ENCODE results near the gene E4F1. TPM values are rescaled to one million over a fixed set of nuclear protein-coding genes. Genes with fewer than 3 reads are reported as not detected.

E4F1 gene
- total RNA-seq, 2 donors from 2014 or later: 24.5 to 29.6 TPM

GRCh38 chr16:2194166-2194834 lies 29.1 kb upstream of the E4F1 start:
- no peaks in the 10 kb centered on the region for H3K36me3 Mint-ChIP-seq (ENCODE audit: low read depth)
- no peak overlapping the region for H3K4me3 Mint-ChIP-seq
- 77 to 85% methylated on average over 5 to 16 of the region's 16 CpGs for WGBS, 2 experiments (ENCODE audit: insufficient coverage in 1 of 2, insufficient read length in 1 of 2)
- no peaks in the 10 kb centered on the region for H3K9me3 Mint-ChIP-seq
- peaks cover 31% of the 10 kb centered on the region for H3K27me3 Mint-ChIP-seq (ENCODE audit: insufficient read depth)
- H3K9me3 ChIP-seq (ENCODE audit: control insufficient read depth, low read length): no peaks in the 10 kb centered on the region
- H3K4me1 ChIP-seq (ENCODE audit: control insufficient read depth, insufficient read depth, low read length): peaks cover 7% of the 10 kb centered on the region
- no peak for DNase-seq
- no peak overlapping the region for H3K27ac Mint-ChIP-seq
- no peak overlapping the region for H3K9ac ChIP-seq (ENCODE audit: extremely low read depth, low read length, poor library complexity, severe bottlenecking)
- H3K27ac ChIP-seq (ENCODE audit: low read depth, low read length): no peak overlapping the region
- no peak overlapping the region for H3K4me3 ChIP-seq (ENCODE audit: low read length)
- H3K4me1 Mint-ChIP-seq: no peaks in the 10 kb centered on the region
- H3K27me3 ChIP-seq (ENCODE audit: control insufficient read depth, insufficient read depth, low read length, poor library complexity, severe bottlenecking): peaks cover 35% of the 10 kb centered on the region
- H3K36me3 ChIP-seq (ENCODE audit: control insufficient read depth, insufficient read depth, low read length): no peaks in the 10 kb centered on the region
- TF ChIP-seq, protein P1, sequence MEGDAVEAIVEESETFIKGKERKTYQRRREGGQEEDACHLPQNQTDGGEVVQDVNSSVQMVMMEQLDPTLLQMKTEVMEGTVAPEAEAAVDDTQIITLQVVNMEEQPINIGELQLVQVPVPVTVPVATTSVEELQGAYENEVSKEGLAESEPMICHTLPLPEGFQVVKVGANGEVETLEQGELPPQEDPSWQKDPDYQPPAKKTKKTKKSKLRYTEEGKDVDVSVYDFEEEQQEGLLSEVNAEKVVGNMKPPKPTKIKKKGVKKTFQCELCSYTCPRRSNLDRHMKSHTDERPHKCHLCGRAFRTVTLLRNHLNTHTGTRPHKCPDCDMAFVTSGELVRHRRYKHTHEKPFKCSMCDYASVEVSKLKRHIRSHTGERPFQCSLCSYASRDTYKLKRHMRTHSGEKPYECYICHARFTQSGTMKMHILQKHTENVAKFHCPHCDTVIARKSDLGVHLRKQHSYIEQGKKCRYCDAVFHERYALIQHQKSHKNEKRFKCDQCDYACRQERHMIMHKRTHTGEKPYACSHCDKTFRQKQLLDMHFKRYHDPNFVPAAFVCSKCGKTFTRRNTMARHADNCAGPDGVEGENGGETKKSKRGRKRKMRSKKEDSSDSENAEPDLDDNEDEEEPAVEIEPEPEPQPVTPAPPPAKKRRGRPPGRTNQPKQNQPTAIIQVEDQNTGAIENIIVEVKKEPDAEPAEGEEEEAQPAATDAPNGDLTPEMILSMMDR (conservative IDR thresholded peaks at IDR 0.05): no peak

GRCh38 chr16:2194852-2195321 lies 28.5 kb upstream of the E4F1 start:
- H3K36me3 Mint-ChIP-seq (ENCODE audit: low read depth): no peaks in the 10 kb centered on the region
- no peaks in the 10 kb centered on the region for H3K4me1 Mint-ChIP-seq
- Histone ChIP-seq H3K9ac (ENCODE audit: extremely low read depth, low read length, poor library complexity, severe bottlenecking) (no peak overlapping the region), H3K27me3 (ENCODE audit: control insufficient read depth, insufficient read depth, low read length, poor library complexity, severe bottlenecking) (peaks cover 38% of the 10 kb centered on the region), H3K36me3 (ENCODE audit: control insufficient read depth, insufficient read depth, low read length) (no peaks in the 10 kb centered on the region), H3K9me3 (ENCODE audit: control insufficient read depth, low read length) (no peaks in the 10 kb centered on the region), H3K4me1 (ENCODE audit: control insufficient read depth, insufficient read depth, low read length) (peaks cover 7% of the 10 kb centered on the region), H3K27ac (ENCODE audit: low read depth, low read length) (no peak overlapping the region), H3K4me3 (ENCODE audit: low read length) (peak overlapping the region; percentile 66)
- peak overlapping the region; percentile 49 for H3K4me3 Mint-ChIP-seq
- WGBS, 2 experiments (ENCODE audit: insufficient coverage in 1 of 2, insufficient read length in 1 of 2): 19 to 20% methylated on average over 6 to 10 of the region's 10 CpGs
- DNase-seq: peak; percentile 90
- H3K27me3 Mint-ChIP-seq (ENCODE audit: insufficient read depth): peaks cover 37% of the 10 kb centered on the region
- TF ChIP-seq, protein P1 (conservative IDR thresholded peaks at IDR 0.05): peak; percentile 84
- H3K27ac Mint-ChIP-seq: peak overlapping the region; percentile 17
- H3K9me3 Mint-ChIP-seq: no peaks in the 10 kb centered on the region

GRCh38 chr16:2195322-2196161 lies 27.8 kb upstream of the E4F1 start:
- TF ChIP-seq, protein P1 (conservative IDR thresholded peaks at IDR 0.05): no peak
- peak overlapping the region; percentile 49 for H3K4me3 Mint-ChIP-seq
- H3K36me3 Mint-ChIP-seq (ENCODE audit: low read depth): no peaks in the 10 kb centered on the region
- no peak overlapping the region for H3K27ac ChIP-seq (ENCODE audit: low read depth, low read length)
- 5 to 11% methylated on average over 21 to 47 of the region's 49 CpGs for WGBS, 2 experiments (ENCODE audit: insufficient coverage in 1 of 2, insufficient read length in 1 of 2)
- no peaks in the 10 kb centered on the region for H3K9me3 Mint-ChIP-seq
- no peaks in the 10 kb centered on the region for H3K9me3 ChIP-seq (ENCODE audit: control insufficient read depth, low read length)
- no peak overlapping the region for H3K9ac ChIP-seq (ENCODE audit: extremely low read depth, low read length, poor library complexity, severe bottlenecking)
- no peak overlapping the region for H3K27ac Mint-ChIP-seq
- H3K27me3 Mint-ChIP-seq (ENCODE audit: insufficient read depth): peaks cover 44% of the 10 kb centered on the region
- H3K4me1 ChIP-seq (ENCODE audit: control insufficient read depth, insufficient read depth, low read length): peaks cover 7% of the 10 kb centered on the region
- no peaks in the 10 kb centered on the region for H3K4me1 Mint-ChIP-seq
- H3K27me3 ChIP-seq (ENCODE audit: control insufficient read depth, insufficient read depth, low read length, poor library complexity, severe bottlenecking): peaks cover 45% of the 10 kb centered on the region
- H3K36me3 ChIP-seq (ENCODE audit: control insufficient read depth, insufficient read depth, low read length): no peaks in the 10 kb centered on the region
- H3K4me3 ChIP-seq (ENCODE audit: low read length): peak overlapping the region; percentile 66
- no peak for DNase-seq

Measured in endodermal cell (in vitro differentiated cells).